Measurements from ENCODE around the gene UCP2.

Gene UCP2

GRCh38 chr11:73982595-73982989, at the start of gene UCP2:
Gene UCP2 (minus strand): TSS chr11:73982843. CDS start chr11:73978378, 4,465 bp downstream.
- no peak for TF ChIP-seq CTCF (IDR thresholded peaks at IDR 0.05)

GRCh38 chr11:74030723-74031676, 48.4 kb upstream of the UCP2 start:
- no peak for TF ChIP-seq CTCF (IDR thresholded peaks at IDR 0.05)

- TF ChIP-seq CTCF (IDR thresholded peaks at IDR 0.05) = no peak
These were observed 43.0 kb upstream of the UCP2 start for GRCh38 chr11:74025467-74026166.

- TF ChIP-seq CTCF (IDR thresholded peaks at IDR 0.05) = no peak
These were observed 41.8 kb upstream of the UCP2 start for GRCh38 chr11:74024261-74025029.

- no peak for TF ChIP-seq CTCF (IDR thresholded peaks at IDR 0.05)
These were observed 40.6 kb upstream of the UCP2 start for GRCh38 chr11:74023276-74023675.

- TF ChIP-seq CTCF (IDR thresholded peaks at IDR 0.05) = no peak
These were observed 39.9 kb upstream of the UCP2 start for GRCh38 chr11:74022546-74022945.

- TF ChIP-seq CTCF (IDR thresholded peaks at IDR 0.05) = no peak
These were observed 39.4 kb upstream of the UCP2 start for GRCh38 chr11:74021998-74022397.
